Stimulated activated CD4-positive, alpha-beta T cell treated with anti-CD3 and anti-CD28 coated beads, Interleukin-1b, Interleukin-23, amount 100 ng/mL, for 4 hours (primary cell): ENCODE data around the gene STPG2.

Experiments used
- DNase-seq, 2 donors: peaks; one replicate each; pipeline ENCODE4 v3.0.0-alpha.2; 2020; ENCODE audit warnings: low read depth in 2 of 2

Gene STPG2

GRCh38 chr4:97812768-97813167 is 330.5 kb downstream of the STPG2 start:
- no peak for DNase-seq

DNA sequence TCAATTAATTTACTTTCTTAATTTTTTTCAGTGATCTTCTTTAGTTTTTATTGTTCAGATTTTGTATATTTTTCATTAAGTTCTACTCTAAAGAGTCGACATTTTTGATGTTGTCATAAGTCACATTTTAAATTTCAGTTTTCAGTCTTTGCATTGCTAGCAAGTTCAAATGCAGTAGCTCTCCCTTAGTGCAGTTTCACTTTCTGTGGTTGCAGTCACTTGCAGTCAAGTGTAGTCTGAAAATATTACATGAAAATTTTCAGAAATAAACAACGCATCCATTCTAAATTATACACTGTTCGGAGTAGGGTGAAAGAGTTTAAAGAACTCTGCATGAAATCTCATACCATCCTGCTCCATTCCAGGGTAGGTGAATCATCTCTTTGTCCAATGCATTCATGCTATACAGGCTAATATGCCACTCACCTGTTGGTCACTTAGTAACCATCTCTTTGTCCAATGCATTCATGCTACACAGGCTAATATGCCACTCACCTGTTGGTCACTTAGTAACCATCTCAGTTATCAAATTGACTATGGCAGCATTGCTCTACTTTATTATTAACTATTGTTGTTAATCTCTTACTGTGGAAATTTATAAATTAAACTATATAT is 356.9 kb downstream of the STPG2 start:
- DNase-seq = no peak

DNA sequence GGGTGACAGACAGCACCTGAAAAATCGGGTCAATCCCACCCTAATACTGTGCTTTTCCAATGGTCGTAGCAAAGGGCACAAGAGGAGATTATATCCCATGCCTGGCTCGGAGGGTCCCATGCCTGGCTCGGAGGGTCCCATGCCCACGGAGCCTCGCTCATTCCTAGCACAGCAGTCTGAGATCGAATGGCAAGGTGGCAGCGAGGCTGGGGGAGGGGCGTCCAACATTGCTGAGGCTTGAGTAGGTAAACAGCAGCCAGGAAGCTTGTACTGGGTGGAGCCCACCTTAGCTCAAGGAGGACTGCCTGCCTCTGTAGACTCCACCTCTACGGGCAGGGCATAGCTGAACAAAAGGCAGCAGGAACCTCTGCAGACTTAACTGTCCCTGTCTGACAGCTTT is 365.1 kb downstream of the STPG2 start:
- DNase-seq = no peak

DNA sequence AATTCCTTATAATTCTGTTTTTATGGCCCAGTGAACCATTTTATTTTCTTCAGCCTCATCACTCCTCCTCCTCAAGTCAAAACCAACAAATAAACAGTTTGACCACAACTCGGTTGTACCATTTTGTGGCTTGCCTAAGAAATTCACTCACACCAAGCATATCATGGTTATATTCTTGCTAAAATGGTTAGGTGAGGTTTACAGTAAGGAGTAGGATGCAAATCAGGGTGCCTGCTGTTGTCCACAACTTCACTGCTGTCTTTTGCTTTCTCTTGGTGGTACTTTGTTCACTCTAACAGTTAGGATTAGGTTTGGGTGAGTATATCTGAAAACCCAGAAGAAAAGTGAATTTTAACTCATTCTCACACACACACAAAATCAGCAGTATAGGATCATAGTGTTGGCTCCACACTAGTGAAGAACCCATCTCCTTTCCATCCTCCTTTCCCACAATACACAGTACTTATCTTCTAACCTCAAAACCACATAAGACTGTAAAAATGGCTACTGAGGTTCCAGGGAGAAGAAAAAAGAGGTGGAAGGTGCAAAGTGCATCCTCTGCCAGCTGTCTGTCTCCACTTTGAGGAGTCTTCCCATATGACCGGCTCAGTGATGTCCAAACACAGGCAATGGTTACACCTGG is 368.8 kb downstream of the STPG2 start:
- DNase-seq = no peak

DNA sequence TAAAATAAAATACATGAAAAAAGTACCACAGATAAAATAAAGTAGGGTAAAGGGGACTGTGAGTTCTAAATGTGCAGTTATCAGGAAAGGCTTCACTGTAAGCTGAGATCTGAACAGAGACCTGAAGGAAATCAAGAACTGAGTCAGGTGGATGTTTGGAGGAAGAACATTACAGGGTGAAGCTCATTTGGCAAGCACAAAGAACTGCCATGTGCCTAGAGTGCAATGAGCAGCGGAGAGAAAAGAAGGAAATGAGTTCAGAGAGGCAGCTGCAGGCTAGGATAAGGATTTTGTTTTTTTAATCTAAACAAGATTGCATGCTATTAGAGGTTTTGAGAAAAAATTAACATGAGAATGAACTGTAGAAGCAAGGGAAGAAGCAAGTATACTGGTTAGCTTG is 373.1 kb downstream of the STPG2 start:
- no peak for DNase-seq

DNA sequence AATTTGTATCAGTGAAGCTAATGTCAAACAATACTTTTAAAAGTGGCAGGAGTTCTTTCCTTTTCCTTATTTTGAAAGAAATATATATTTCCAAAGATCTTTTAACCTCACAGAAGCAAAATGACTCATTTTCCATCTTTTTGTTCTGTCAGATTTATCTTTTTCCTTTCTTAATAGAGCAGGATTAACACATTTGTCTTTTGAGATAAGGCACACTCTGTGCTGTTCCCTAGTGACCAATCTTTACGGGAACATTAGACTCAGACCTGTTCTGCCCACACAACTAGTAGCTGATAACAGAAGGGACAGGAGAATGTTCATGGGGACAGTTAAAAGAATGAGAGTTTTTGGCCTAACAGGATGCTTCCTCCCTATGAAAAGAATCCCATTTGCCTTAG is 381.2 kb downstream of the STPG2 start:
- no peak for DNase-seq

GRCh38 chr4:97761445-97762114 is 381.7 kb downstream of the STPG2 start:
- DNase-seq = no peak

DNA sequence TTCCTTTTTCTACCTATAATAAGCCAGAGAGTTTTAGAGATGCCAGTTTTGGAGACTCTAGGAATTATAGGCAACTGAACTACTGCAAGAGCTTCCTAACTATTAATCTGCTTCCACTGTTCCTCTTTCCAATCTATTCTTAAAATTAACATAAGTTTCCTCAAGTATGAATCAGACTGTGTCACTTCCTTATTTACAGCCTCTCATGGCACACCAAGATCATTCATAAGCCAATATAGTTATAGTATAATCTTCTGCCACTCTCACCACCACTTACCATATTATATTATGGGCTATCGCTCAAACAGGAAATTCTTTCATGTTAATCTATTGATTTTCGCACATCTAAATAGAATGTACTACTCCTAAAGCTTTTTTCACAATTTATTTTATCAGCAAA is 383.5 kb downstream of the STPG2 start:
- DNase-seq = no peak

- no peak for DNase-seq
Observed at GRCh38 chr4:97752599-97752998, 390.7 kb downstream of the STPG2 start.

- DNase-seq = no peak
Observed at GRCh38 chr4:97747945-97748344, 395.3 kb downstream of the STPG2 start.

- DNase-seq = no peak
Observed at GRCh38 chr4:97720869-97721432, 422.3 kb downstream of the STPG2 start.

DNA sequence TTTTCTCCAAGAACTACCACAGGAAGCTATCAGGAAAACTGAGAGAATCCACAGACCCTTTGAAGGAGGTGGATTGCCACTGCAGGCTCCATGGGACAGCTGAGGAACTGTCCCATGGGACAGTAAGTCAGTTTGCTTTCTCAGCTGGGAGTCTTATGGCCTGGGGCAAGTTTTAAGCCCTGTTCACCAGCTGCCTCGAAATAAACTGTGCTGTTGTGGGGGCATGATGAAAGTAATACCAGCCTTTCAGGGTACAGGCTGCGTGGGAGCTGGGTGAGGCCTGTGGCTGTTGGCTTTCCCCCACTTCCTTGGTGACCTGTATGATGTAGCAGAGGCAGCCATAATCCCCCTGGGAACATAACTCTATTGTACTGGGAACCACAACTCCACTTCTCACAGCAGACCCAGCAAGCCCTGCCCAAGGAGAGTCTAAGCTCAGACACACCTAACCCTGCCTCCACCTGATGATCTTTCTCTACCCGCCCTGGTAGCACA is 452.1 kb downstream of the STPG2 start:
- no peak for DNase-seq

DNA sequence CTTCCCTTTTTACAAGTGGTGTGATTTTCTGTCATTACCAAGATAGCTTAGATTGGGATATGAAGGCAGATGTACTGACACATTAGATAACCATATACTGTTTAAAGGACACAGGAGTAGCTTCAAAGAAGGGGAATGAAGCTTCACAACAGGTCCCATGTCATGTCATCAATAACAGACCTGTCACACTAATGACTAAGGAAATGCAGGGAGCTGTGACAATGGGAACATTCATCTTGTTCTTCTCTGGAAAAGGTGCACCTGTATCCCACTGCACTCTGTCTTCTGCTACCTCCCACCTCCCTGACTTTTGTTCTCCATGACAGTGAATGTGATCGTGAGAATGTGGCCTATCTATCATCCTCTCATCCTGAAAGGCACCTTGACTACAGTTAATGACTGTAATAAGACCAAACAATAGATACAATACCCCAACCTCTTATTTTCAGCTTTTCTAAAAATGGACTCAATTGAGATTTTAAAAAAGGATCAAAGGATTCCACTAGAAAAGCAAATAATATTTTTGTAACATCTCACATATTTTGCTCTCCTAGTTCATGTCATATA is 472.5 kb downstream of the STPG2 start:
- DNase-seq = no peak

- no peak for DNase-seq
Observed at GRCh38 chr4:97665553-97665952, 477.7 kb downstream of the STPG2 start.

- DNase-seq = no peak
Observed at GRCh38 chr4:97664741-97665140, 478.5 kb downstream of the STPG2 start.

- DNase-seq = no peak
Observed at GRCh38 chr4:97662133-97662532, 481.1 kb downstream of the STPG2 start.

DNA sequence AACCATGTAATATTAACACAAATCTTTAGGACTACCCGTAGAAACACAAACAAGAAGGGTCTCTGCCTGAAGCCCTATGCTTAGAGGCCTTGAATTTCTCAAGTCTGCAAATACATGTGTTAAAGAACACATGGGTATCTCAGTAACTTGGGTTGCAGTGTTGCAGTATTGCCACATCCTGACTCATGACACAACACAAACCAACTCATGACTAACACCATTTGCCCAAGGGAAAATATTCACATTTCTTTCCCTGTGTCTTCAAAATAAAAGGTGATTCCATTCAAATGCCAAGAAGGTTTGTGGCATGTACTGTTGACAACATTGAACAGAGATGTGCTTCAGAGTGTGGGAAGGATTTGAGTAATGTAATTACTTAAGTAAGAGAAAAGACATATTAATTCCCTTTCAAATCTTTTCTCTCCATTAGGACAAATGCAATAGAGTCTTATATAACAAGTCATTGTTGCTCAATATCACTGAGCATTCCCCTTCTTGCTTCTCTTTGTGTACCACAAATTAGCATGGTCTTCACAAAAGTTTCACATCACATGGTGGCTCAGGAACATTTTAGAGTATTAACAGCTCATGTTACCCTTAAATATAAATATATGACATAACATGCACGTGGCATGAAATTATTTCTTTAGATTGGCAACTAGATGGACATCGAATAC is 487.1 kb downstream of the STPG2 start:
- DNase-seq = no peak

DNA sequence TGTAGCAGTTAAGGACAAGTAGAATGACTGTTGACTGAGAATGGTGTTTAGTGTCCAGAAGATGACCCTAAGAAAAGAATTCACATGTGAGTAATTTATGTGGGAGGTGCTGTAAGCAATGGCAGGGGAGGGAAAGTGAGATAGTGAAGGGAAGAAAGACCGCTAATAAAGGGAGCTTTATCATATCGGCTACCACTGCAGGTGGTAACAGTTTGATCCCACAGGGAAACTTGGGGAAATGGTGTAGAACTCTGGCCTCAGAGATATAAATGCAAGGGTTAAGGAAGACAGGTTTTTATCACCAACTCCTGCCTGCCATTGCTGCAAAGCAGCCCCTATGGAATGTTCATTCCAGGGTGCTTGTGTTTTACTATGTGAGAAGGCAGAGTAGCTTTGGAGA is 489.6 kb downstream of the STPG2 start:
- no peak for DNase-seq

DNA sequence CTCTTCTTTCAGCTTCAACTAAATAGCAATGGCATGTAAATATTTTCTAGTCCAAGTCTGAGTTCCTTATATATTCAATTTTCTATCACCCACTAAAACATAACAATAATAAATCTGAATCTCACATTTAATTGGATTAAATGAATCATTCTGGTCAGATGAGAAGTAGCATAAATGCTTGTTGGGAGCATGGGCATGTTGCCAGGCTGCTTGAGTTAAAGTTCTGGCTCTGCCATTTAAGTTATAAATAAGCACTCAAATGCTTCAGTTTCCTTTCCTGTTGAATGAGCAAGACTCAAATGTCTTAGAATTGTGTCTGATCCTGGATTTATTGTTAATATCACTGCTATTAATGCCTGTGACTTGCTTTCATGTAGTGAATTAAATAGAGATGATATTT is 496.3 kb downstream of the STPG2 start:
- DNase-seq = no peak

- DNase-seq = no peak
Observed at GRCh38 chr4:97645071-97645821, 498.0 kb downstream of the STPG2 start.

GRCh38 chr4:97643179-97643578 is 500.1 kb downstream of the STPG2 start:
- no peak for DNase-seq
